ELR (cell line): ENCODE results near the gene AK8.
"Not testable (repeated sequence)": the region's sequence is repeated elsewhere in the genome, so short reads cannot be mapped to it uniquely, and the experiment has no call there.

Experiments
- DNase-seq: peaks from one replicate; pipeline ENCODE4 v3.0.0-alpha.2; 2015; ENCODE audit warnings: low read depth

The AK8 gene

DNA sequence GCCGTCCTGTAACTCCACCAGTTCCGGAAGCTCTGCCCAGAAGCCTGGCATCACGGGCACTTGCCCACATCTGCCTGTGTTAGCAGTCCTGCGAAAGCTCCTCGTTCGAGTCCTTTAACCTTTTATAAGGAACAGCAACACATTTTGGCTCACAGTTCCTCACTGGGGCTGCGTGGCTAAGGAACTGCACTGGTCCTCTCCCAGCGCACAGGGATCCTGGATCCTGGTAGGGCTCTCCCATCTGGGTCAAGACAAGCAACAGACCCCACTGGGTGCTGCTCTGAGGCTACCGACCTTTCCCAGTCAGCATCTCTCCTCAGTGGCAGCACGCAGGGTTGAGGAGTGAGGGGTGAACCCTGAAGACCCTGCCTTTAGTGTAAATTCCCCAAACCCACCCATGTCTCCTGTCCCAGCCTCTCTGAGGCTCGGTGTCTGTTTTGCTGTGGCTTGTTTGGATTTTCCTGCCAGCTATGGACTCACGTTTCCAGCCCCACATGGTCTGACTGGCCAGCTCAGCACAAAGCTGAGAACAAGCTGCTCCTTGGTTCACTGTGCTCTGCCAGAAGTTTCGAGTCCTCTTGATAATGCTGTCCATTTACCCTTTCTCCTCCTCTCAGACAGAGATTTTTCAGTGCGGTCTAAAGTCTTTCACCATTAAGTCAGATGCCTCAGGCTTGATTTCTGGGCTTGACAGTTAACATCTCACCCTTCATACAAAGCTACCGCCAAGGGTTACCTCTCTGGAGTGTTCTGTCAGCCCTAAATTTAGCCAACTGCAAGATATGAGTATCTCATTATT is 80.0 kb downstream of the AK8 start:
- peak; percentile 15 for DNase-seq

- DNase-seq, result no peak
Measured at GRCh38 chr9:132795511-132796303, 82.4 kb downstream of the AK8 start.

GRCh38 chr9:132794730-132795380 is 83.2 kb downstream of the AK8 start:
- DNase-seq, result no peak

DNA sequence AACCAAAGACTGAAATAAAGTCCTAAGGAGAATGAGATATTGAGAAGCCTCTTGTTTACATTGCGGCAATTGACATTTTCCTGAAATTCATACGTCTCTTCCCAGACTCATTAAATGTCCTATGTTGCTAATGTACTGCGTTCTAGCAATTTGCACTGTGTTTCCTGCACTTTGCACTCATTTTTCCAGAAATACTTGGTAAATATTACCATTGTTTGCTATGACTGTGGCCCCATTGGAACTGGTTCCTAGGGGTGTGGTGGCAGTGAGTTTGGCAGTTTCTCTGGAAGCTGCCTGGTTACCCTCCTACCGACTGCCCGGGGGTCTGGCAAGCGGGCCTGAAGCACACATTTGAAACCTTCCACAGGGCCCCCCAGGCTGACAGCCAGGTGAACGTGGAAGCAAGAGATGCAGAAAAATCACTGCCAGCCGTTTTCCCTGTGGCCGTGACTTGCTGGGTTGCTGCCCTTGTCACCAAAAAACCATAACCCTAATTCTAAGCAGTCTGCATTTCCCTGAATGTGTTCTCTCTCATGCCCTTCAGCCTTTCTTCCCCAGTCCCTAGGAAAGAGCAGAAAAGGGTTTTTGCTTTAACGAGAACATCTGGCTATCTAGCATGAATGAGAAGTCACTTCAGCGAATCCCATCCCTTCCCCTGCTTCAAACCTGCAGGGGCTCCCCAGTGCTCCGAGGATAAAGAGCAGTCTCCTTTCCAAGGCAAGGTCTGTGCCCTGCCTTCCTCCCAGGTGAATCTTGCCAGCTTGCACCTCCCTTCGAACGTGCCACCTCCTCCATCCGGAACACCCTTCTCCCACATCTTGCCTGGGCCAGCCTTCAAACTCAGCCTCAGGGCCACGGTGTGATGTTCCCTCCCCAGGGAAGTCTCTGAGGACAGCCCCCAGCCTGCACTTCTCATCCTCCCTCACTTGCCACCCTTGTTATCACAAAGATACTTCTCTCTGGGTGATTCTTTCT is 84.2 kb downstream of the AK8 start:
- no peak for DNase-seq

GRCh38 chr9:132792547-132792946 is 85.5 kb downstream of the AK8 start:
- DNase-seq, result no peak

- DNase-seq, result no peak
Measured at GRCh38 chr9:132791699-132792240, 86.3 kb downstream of the AK8 start.

GRCh38 chr9:132789719-132790118 is 88.4 kb downstream of the AK8 start:
- no peak for DNase-seq

- no peak for DNase-seq
Measured at GRCh38 chr9:132788378-132788777, 89.7 kb downstream of the AK8 start.

DNA sequence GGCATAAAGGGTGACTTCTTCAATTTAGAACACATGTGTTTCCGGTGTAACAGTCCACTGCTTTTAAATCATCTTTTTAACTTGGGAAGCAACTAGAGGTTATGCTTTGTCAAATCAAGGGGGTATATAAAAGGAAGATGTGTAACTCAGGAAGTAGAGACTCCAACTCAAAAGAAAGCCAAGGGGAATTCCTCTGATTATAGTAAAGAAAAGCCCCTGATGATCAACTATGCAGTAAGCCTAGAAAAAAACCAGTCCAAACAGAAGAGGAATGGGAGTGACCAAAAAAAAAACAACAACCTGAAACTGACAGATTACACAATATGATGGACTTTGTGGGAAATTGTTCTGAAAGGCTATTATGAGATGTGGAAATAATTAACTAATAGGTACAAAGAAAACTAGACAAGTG is 90.3 kb downstream of the AK8 start:
- no peak for DNase-seq

GRCh38 chr9:132784286-132784830 is 93.7 kb downstream of the AK8 start:
- no peak for DNase-seq

GRCh38 chr9:132783006-132783405 is 95.1 kb downstream of the AK8 start:
- no peak for DNase-seq

DNA sequence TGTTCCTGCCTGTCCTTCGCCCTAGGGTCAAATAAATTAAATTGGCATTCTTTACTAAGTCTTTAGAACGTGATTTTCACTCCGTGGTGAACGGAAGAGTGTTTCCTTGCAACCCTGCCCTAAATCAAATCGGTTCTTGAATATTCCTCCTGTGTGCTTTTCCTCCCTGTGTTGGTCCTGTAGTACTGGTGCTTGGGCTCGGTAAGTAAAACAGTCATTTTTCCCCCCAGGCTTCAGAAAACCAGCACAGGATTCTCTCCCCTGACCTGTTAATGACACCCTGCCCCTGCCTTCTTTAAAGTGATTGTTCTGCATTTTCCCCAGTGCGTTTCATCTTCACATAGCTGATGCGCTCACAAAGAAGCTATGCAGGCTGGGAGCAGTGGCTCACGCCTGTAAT is 96.0 kb downstream of the AK8 start:
- DNase-seq, result no peak

GRCh38 chr9:132780230-132781007 is 97.7 kb downstream of the AK8 start:
- no peak for DNase-seq

DNA sequence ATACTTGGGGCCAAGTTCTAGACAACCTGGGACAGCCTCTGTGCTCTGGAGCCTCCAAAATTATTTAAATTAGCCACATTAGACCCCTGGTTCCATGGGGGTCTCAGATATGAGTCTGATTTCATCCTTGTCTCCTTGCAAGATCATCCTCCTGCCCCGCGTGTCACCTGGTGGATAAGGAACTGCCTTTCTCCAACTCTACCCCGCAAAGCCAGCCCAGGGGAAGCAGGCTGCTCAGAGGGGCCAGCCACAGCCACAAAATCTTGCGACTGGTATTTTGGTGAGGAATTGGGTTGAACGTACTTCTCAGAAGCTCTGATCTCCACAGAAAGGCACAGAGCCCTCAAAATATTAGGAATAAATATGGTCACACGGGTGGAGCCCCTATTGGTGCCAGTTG is 101.2 kb downstream of the AK8 start:
- DNase-seq, result no peak

GRCh38 chr9:132776268-132776667 is 101.8 kb downstream of the AK8 start:
- no peak for DNase-seq

DNA sequence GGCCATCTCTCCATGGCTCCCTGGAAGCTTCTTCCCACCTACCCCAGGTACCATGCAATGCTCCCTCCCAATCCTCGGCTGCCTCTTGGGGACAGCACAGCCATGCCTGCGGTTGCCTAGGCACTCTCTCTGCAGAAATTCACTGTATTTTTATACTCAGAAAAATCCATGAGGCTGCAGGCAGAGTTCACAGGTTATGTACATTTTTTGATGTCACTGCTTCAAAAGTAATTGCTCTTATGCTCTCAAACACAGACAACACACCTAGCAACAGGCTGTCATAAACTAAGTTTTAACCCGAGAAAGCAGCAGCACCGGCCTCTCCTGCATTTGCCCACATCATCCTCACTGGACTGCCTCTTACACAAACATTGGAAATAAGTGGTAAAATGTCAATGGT is 102.4 kb downstream of the AK8 start:
- no peak for DNase-seq

DNA sequence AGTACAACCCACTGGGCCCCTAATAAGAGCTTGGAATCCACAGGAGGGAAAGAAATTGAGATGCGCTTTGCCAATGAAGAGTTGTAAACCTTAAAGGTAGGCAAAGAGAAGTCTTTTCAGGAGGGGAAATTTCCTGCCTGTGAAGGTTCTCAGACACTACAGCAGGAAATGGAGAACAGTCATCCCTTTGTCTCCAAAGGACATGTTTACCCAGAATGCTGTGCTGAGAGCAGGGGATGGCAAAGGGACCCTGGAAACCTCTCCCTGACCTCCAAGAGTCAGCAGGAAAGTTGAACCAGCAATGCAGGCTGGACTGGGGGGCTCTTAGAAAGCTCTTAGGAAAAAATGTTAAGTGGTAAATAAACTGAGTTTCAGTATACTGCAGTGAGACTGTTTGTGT is 103.2 kb downstream of the AK8 start:
- no peak for DNase-seq

DNA sequence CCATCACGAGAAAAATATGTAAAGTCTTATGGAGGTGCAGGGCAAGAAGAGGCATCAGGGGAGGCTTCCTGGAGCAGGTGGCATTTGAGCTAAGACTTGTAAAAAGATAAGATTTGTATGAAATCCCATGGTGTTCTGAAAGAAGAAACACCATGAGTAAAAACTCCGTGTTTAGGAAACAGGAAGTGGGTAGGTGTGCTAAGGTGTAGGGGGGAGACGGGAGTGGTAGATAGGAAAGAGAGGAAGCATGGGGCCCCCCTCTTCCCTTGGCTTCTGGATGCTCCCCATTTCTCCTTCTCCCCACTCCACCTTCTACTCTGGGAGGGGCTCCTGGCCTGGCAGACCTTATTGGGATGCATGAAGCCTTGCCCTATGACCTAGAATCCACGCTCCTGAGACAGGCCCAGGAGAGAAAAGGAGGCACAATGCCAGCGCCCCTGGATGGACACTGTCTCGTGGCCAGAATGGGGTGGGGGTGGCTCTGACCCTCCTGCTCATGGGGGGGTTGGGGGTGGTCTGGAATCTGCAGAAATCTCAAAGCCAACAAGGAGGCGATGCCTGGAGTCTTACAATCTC is 104.2 kb downstream of the AK8 start:
- DNase-seq, result no peak

DNA sequence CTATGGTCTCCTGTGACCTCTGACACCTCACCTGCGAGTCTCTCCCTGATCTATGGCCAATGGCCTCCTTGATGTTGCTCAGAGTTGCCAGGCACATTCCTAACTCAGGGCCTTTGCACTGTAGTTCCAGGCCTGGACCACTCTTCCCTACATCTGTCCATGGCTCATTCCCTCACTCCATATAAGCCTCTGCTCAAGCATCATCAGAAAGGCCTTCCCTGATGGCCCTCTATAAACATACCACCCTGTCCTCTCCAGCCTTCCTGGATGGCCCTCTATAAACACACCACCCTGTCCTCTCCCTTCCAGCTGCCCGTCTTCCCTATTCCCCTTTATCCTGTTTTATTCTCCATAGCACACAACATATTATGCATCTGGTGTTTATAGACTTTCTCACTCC is 105.0 kb downstream of the AK8 start:
- DNase-seq, result no peak

- not testable (repeated sequence) for DNase-seq
Measured at GRCh38 chr9:132771752-132772151, 106.3 kb downstream of the AK8 start.
